ENCODE measurements around the gene RCOR2. TPM values are rescaled to one million over a fixed set of nuclear protein-coding genes. Genes with fewer than 3 reads are reported as not detected.
A peak's percentile ranks its signal among the peaks of the same experiment; 100 is the strongest.

RCOR2 gene
- total RNA-seq, 1 donor from 2014 or later: 39.7 TPM

DNA sequence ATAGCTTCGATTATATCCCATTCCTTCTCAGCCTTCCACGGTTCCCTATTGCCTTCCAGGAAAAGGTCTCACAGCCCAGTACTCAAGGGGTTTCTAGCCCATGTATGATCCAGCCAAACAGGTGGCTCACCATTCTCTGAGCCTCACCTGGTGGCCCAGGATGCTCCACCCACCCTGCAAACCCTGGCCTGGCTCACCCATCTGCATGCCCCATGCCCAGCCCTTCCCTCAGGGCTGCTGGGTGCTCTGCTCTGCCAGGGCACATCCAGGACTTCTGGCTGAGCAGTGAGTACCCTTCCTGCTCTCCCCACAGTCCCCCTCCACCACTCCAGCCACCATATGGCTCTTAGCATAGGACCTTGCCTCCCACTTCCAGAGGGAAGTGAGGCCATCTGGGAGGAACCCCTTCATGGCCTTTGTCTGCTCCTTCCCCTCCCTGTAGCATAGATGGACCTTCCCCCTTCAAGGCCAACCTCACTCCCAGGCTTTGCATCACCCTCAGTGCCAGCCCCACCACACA, 5.8 kb upstream of the RCOR2 start:
- H3K27ac Mint-ChIP-seq: no peak overlapping the region
- peaks cover 8% of the 10 kb centered on the region for H3K4me1 Mint-ChIP-seq (ENCODE audit: low read depth)
- no peak for DNase-seq (ENCODE audit: low spot score, unreplicated experiment)
- H3K4me3 Mint-ChIP-seq (ENCODE audit: low read depth): no peak overlapping the region
- no peak for TF ChIP-seq CTCF (IDR thresholded peaks at IDR 0.05; ENCODE audit: unreplicated experiment)
- H3K9me3 Mint-ChIP-seq (ENCODE audit: low read depth): no peaks in the 10 kb centered on the region
- H3K27me3 Mint-ChIP-seq: peaks cover 12% of the 10 kb centered on the region
- no peaks in the 10 kb centered on the region for H3K36me3 Mint-ChIP-seq (ENCODE audit: insufficient read depth)

DNA sequence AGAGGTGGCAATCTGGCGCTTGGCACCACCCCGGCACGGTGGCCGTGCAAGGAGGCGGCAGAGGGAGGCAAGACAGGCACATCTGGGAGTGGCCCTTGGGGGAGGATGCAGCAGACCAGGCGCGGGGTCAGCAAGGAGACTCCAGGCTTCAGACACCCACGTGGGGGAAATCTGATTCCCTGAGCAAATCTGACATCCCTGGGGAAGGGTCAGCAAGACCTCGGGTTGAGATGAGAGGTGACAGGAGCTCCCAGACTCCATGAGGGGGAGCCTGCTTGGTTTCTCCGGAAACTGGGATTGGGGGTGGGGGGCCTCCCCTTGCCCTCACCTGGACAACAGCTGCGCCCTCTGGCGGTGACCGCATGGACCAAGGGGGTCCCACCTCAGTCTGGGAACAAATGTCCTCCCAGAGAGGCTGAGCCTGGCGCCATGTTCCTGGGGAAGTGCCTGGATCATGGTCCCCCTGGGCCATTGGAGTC, 4.0 kb upstream of the RCOR2 start:
- Mint-ChIP-seq H3K27me3 (peaks cover 12% of the 10 kb centered on the region), H3K4me1 (ENCODE audit: low read depth) (peaks cover 11% of the 10 kb centered on the region), H3K9me3 (ENCODE audit: low read depth) (no peaks in the 10 kb centered on the region), H3K4me3 (ENCODE audit: low read depth) (no peak overlapping the region), H3K36me3 (ENCODE audit: insufficient read depth) (no peaks in the 10 kb centered on the region), H3K27ac (peak overlapping the region; percentile 41)
- peak; percentile 69 for DNase-seq (ENCODE audit: low spot score, unreplicated experiment)
- peak; percentile 73 for TF ChIP-seq CTCF (IDR thresholded peaks at IDR 0.05; ENCODE audit: unreplicated experiment)

DNA sequence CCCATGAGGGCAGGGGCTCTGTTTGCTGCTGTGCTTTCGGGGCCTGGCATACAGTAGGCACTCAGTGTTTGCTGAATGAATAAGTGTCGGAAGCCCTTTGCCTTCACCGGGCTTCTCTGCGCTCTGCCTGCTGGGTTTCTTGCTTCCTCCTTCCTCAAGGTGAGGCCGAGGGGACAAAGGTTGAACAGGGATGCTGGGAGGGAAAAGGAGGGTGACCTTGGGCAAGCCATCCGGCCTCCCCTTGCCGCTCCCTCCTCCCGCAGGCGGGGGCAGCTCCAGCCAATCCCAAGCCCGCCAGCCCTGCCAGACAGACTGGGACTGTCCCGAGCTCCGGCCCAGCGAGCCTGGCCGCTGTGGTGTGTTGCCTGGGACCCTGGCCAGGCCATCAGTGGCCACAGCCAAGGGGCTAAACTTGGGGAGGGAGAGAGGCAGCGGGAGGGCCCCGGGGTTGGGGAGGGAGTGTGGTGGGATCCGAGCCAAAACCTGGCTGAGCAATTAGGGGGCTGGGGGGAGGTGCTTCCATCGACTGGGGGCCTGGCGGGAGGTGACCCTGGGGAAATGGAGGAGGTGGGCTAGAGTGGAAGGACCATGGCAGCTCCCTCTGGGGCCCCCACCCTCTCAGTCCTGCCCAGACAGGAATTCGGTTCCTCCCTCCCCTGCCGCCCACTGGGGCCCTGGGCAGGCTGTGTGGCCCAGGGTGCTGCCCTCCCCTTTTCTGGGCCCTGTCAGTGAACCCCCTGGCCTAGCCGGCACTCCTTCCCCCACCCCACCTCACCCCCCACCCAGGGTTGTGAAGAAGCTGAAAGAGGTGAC, 3.4 kb upstream of the RCOR2 start:
- no peak for DNase-seq (ENCODE audit: low spot score, unreplicated experiment)
- no peak for TF ChIP-seq CTCF (IDR thresholded peaks at IDR 0.05; ENCODE audit: unreplicated experiment)
- Mint-ChIP-seq H3K4me1 (ENCODE audit: low read depth) (peaks cover 11% of the 10 kb centered on the region), H3K4me3 (ENCODE audit: low read depth) (peak overlapping the region; percentile 33), H3K27ac (no peak overlapping the region), H3K36me3 (ENCODE audit: insufficient read depth) (no peaks in the 10 kb centered on the region), H3K27me3 (peaks cover 12% of the 10 kb centered on the region), H3K9me3 (ENCODE audit: low read depth) (no peaks in the 10 kb centered on the region)

DNA sequence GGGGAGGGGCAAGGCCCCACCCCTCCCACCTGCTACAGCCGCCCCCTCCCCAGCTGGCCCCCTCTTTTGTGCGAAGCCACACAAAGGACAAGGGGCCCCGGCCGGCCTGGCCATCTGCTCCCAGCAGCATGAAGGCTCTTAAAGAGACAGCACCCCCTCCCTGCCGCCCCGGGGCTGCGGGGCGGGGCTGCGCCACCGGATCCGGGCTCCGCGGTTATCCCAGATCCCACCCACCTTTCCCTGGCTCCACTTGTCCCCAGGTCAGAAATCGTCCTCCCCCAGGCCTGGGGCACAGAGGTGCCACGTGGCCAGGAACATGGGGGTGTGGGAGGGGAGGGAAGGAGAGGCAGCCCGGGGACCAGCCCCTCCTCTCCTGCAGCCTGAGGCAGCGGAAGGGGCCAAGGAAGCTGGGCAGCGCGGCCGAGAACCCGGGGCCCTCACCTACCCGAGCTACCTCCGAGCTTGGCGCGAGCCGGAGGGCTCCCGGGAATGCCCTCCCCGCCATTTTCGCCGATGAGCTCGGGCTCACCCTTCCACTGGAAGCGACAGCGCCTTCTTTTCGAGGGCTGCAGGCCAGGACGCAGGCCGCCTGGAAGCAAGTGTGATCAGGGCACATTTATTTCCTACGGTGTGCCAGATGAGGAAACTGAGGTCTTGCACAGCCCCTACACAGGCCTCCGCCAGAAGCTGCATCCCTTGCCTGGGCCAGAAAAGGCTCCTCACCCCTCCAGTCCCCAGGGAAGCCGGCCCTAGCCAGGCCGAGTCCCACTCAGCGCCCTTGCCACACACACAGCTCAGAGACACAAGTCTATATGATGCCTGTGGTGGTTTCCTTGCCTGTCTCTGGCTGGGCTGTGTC, 2.5 kb upstream of the RCOR2 start:
- TF ChIP-seq CTCF (IDR thresholded peaks at IDR 0.05; ENCODE audit: unreplicated experiment): no peak
- DNase-seq (ENCODE audit: low spot score, unreplicated experiment): no peak
- Mint-ChIP-seq H3K4me1 (ENCODE audit: low read depth) (peaks cover 12% of the 10 kb centered on the region), H3K27me3 (peaks cover 10% of the 10 kb centered on the region), H3K4me3 (ENCODE audit: low read depth) (peak overlapping the region; percentile 41), H3K27ac (no peak overlapping the region), H3K9me3 (ENCODE audit: low read depth) (no peaks in the 10 kb centered on the region), H3K36me3 (ENCODE audit: insufficient read depth) (no peaks in the 10 kb centered on the region)
